NCI-H1930 (cell line): ENCODE measurements around the gene LRCH4.
A peak's percentile ranks its signal among the peaks of the same experiment; 100 is the strongest.

ENCODE experiments used
- DNase-seq, 2 experiments: peaks; one replicate each; lab custom pipeline; 2025; lab: John Stamatoyannopoulos, UW

LRCH4 gene

DNA sequence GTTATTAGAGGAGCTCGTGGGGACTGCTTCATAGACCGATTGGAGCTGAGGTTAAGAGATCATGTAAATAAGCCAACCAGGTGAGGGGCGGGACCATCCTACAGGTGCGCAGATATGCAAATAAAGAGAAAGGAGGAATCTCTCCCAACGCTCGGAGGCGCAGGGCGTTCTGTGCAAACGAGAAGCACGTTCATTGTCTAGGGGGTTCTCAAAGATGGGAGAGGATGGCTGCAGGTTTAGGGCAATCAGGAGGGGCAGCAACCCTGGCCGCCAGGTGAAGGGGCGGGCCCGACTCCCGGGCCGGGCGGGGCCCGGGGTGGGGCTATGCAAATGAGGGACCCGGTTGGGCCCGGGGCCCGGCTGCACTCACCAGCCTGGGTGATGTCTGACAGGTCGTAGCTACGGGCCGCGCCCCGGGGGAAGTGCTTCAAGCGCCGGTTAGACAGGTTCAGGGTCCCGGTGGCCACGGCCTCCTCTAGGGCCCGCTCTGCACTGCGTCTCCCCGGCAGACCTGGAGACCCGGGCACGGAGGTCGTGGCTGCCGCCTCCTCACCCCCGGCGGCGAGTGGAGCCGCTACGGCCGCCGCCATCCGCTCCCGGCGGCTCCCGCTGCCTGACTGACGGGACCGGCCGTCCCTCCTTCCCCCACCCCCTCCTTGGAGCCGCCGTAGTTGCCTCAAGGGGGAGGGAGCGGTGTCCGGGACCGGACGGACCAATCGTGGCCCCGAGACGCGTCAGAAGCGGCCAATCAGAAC, at the start of gene LRCH4:
TSS of gene LRCH4 (minus strand) at position 619 of the 755 bp plus-strand sequence. CDS start at position 590, 29 bp downstream.
- DNase-seq = peak in 1 of 2 experiments; percentile 69

DNA sequence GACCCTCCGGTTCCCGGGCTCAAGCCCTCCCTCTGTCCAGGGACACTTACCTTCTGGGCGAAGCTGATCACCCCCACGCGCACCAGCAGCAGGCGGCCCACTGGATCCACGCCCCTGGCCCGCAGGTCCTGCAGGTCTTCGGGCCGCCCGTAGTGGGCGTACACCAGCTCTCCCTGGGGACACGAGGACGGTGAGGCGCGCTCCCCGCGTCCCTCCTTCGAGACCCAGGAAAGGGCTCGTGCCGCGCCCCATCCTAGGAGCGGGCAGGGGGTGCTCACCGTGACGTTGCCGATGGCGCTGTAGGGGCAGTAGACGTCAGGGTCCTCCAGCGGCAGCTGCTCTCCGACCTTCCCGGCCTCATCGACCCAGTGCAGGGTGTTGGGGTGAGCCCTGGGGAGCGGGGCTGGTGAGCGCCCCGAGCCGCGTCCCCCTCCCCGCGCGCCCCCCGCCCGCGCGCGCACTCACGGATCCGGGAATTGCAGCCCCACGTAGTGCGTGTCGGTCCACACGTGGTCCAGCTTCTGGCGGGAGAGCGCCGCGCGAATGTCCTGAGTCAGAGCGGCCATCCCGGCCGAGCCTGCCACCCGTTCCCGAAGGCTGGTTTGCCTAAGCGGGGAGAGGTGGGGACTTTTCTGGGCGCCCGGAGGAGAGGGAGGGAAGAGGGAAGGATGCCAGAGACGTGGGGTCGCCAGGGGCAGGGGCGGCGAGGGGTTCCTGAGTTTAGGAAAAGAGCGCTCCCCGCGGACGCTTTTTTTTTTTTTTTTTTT, 47.2 kb upstream of the LRCH4 start:
- peak; percentile 30 to 68 for DNase-seq

DNA sequence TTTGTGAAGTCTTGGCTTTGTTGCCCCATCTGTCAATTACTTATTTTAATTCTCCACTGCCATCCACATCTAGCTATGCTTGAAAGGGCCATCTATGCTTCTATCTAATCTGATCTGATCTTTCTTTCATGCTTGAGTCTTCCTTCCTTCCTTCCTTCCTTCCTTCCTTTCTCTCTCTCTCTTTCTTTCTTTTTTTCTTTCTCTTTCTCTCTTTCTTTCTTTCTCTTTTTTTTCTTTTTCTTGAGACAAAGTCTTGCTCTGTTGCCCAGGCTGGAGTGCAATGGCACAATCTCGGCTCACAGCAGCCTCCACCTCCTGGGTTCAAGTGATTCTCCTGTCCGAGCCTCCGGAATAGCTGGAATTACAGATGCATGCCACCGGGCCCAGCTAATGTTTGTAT, 44.1 kb upstream of the LRCH4 start:
- no peak for DNase-seq

DNA sequence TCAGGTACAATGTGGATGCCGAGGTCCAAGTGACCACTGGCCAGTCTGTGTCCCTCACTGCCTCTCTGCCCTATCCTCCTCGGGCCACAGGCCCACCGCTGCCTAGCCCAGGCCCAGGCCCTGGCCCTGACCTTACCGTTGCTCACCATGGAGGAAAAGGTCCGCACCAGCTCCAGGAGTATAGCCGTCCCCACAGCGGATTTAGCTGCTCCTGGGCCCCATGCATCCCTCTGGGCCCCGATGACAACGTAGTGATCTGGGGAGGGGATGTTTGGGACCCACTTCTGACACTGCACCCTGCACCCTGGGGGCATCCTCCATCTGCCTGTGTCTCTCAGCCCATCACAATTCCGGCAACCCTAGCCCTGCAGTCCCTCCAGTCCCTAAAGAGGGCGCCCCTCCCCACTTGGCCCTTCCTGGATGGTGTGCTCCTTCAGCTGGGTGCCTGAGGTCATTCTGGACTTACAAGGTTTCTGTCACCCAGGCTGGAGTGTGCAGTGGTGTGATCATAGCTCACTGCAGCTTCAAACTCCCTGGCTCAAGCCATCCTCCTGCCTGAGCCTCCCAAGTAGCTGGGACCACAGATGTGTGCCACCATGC, 43.3 kb upstream of the LRCH4 start:
- DNase-seq = no peak

GRCh38 chr7:100627238-100627549, 41.3 kb upstream of the LRCH4 start:
- DNase-seq = no peak

GRCh38 chr7:100626530-100627237, 40.8 kb upstream of the LRCH4 start:
- DNase-seq = no peak

DNA sequence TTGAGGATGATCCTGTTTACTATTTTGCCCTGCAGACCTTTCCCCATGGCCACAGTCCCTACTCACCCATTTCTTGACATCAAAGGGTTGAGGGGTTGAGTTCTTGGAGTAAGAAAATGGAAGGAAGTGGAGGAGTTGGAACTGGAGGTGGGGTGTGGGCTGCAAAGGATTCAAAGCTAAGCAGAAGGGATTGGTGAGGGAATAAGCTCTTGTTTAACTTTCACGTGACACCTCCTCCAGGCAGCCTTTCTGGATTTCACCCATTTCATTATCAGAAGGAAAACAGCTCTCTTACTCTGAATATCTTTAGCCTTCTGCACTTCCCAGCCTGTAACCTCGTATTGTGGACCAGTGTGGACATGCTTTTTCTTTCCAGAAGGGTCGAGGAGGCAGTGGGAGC, 40.1 kb upstream of the LRCH4 start:
- DNase-seq = no peak

GRCh38 chr7:100623951-100624824, 38.3 kb upstream of the LRCH4 start:
- no peak for DNase-seq

DNA sequence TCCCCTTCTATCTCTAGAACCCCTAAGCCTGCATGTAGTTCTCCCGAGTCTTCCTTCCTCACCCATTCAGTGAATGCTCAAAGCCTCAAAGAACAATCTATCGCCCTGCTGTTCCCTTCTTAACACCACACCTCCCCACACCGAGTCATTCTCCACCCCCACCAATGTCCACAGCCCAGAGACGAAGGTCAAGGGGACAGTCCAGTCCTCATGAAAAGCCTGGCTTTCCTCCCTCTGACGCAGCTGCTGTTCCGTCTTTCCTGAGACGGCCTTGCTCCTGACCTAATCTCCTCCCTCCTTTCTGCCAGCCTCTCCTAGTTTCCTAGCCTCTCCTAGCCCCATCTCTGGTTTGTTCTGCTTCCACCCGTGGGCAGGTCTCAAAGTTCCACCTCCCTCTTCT, 35.6 kb upstream of the LRCH4 start:
- no peak for DNase-seq

- no peak for DNase-seq
Measured at GRCh38 chr7:100620804-100621203, 34.9 kb upstream of the LRCH4 start.

DNA sequence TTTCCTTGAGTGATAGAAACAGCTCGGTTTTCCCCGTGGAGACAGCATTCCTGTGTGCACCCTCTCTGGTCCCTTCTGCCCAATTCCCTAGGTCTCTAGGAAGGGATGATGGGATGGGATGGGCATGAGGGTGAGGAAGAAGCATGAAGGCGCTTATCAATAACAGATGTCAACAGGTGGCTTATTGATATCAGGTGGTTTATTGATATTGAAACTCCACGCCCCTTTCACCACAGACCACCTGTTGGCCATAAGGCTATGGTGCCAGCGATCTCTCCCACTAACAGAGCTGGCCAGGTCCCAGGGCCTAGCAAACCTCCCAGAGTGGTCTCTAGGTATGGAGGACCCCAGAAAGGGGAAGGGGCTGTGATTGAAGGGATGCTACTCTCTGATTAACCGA, 34.3 kb upstream of the LRCH4 start:
- no peak for DNase-seq

- no peak for DNase-seq
Measured at GRCh38 chr7:100614308-100614861, 28.5 kb upstream of the LRCH4 start.

GRCh38 chr7:100613412-100614175, 27.7 kb upstream of the LRCH4 start:
- no peak for DNase-seq

DNA sequence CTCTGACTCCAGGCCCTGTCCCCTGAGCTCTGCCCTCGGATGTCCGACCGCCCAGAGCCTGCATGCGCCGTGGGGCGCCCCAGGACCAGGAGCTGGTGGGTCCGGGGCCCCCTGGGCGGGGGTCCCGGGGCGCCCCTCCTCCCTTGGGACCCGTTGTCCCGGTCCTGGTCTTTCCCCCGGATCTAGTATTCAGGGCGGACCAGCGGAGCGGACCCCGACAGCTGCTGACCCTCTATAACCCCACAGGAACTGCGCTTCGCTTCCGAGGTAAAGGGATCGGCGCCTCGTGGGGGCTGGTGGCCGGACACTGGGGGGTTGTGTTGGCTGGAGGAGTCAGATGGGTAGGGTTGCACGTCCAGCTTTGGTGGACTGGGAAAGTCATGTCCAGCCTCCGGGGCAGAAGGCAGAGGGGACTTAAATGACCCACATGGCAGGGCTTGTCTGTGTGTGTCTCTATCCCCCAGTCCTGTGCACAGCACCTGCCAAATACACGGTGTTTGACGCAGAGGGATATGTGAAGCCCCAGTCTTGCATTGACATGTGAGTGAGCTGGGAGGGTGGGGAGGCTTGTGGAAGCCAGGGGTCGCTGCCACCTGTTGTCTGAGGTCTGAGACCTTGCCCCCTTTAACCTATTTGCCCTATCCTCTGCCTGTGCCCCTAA, 26.9 kb upstream of the LRCH4 start:
- no peak for DNase-seq

GRCh38 chr7:100611983-100612729, 26.2 kb upstream of the LRCH4 start, which contains the start of gene MOSPD3:
TSS of gene MOSPD3 (plus strand) at chr7:100612540. CDS start at chr7:100612792, 252 bp downstream.
- peak; percentile 99 for DNase-seq

- no peak for DNase-seq
Measured at GRCh38 chr7:100609958-100610357, 24.0 kb upstream of the LRCH4 start.

DNA sequence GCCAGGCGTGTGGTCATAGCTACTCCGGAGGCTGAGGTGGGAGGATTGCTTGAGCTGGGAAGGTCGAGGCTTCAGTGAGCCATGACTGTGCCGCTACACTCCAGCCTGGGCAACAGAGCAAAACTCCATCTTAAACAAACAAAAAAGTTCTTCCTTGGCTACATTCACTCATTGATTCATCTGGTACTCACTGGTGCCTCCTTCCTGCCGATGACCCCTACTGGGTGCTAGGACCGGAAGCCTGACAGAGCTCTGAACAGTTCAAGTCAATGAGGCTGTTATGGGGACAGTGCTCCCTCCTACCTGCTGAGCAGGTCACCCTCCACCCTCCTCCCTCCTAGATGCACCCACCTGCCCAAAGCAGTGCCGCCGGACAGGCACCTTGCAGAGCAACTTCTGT, 21.2 kb upstream of the LRCH4 start:
- no peak for DNase-seq

DNA sequence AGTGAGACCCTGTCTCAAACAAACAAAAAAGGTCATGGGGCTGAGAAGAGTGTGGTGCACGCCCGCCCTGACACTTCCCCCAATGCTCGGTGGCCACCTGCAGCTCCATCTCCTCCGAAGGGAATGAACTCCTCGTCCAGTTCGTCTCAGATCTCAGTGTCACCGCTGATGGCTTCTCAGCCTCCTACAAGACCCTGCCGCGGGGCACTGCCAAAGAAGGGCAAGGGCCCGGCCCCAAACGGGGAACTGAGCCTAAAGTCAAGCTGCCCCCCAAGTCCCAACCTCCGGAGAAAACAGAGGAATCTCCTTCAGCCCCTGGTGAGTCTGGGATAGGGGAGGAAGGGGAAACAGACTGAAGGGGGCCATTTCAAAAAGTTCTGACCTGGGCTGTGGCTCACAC, 20.4 kb upstream of the LRCH4 start:
- no peak for DNase-seq
